VCaP (cell line): ENCODE measurements around the gene GALNT9.

Experiments
- H3K27ac ChIP-seq: fragments of 450-650 bp; 2 replicates; pipeline ENCODE4 v1.5.1; 2017
- TF ChIP-seq, protein P1 (sequence below): fragments of 450-650 bp; conservative IDR thresholded peaks from 2 replicates; pipeline ENCODE4 v1.5.1; 2017; ENCODE audit warnings: mild to moderate bottlenecking, moderate library complexity

GALNT9 gene

DNA sequence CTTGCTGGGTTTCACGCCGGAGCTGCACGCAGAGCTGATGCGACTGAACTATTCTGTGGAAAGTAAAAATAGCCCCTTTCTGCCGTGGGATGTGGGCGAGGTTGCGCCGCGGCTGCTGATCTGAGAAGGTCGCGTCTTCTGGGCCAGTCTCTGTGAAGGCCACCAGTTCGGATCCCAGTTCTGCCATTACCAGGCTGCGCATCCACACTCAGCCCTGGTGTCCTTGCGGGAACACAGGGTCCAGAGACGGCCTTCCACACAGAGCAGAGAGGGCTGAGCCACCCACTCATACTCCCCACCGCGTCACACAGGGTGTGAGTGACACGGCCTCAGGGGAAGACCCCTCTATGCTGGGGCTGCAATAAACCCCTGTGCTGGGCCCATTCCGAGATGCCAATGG lies 13.9 kb downstream of the GALNT9 start:
- TF ChIP-seq, protein P1, sequence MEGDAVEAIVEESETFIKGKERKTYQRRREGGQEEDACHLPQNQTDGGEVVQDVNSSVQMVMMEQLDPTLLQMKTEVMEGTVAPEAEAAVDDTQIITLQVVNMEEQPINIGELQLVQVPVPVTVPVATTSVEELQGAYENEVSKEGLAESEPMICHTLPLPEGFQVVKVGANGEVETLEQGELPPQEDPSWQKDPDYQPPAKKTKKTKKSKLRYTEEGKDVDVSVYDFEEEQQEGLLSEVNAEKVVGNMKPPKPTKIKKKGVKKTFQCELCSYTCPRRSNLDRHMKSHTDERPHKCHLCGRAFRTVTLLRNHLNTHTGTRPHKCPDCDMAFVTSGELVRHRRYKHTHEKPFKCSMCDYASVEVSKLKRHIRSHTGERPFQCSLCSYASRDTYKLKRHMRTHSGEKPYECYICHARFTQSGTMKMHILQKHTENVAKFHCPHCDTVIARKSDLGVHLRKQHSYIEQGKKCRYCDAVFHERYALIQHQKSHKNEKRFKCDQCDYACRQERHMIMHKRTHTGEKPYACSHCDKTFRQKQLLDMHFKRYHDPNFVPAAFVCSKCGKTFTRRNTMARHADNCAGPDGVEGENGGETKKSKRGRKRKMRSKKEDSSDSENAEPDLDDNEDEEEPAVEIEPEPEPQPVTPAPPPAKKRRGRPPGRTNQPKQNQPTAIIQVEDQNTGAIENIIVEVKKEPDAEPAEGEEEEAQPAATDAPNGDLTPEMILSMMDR: no peak
- no peak overlapping the region for H3K27ac ChIP-seq

GRCh38 chr12:132314516-132315233 lies 14.7 kb downstream of the GALNT9 start:
- no peak overlapping the region for H3K27ac ChIP-seq
- TF ChIP-seq, protein P1: no peak

GRCh38 chr12:132314035-132314434 lies 15.4 kb downstream of the GALNT9 start:
- no peak overlapping the region for H3K27ac ChIP-seq
- TF ChIP-seq, protein P1: no peak

GRCh38 chr12:132313182-132313581 lies 16.2 kb downstream of the GALNT9 start:
- TF ChIP-seq, protein P1: no peak
- no peak overlapping the region for H3K27ac ChIP-seq

- TF ChIP-seq, protein P1: no peak
- H3K27ac ChIP-seq: no peak overlapping the region
These were observed 16.9 kb downstream of the GALNT9 start for GRCh38 chr12:132312516-132312915.

DNA sequence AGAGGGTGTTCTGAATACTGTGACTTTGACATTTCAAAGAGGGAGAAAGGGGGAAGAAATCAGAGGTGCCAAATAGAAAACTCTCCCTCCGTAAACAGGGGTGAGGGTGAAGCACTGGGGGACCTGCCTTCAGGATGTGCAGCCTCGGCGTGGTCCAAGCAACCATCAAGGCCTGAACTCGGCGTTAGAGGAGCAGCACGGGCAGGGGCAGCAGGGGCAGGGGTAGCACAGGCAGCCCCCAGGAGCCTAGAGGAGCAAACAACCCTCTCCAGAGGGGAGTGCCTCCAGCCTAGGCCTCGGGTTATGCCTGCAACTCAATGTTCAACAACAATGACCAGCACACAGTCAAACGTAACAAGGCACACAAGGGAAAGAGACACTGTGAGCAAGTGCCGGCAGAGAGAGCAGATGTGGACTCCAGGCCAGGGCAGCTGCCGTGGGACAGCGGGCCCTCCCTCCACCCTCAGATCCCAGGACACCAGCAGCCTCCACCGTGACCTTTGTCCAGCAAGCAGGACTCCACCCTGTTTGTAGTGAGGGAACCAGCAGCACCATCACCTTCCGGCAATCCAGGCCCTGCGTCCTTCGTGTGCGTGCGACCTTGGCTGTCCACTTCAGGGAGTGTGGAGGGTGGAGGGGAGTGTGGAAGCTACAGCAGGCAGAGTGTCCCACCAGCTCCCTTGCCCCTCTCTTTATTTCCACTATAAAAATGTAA lies 18.0 kb downstream of the GALNT9 start:
- no peak overlapping the region for H3K27ac ChIP-seq
- TF ChIP-seq, protein P1: no peak

GRCh38 chr12:132310181-132311040 lies 19.0 kb downstream of the GALNT9 start:
- no peak overlapping the region for H3K27ac ChIP-seq
- TF ChIP-seq, protein P1: no peak
